HepG2 (cell line): ENCODE data around the gene COX7A2L. TPM values are rescaled to one million over a fixed set of nuclear protein-coding genes. Genes with fewer than 3 reads are reported as not detected.

Source experiments
- AGO1 ChIP-seq: fragments of 200-400 bp; formaldehyde crosslinking; IDR thresholded peaks from 2 replicates; pipeline ENCODE4 v1.6.1; 2017; ENCODE audit warnings: mild to moderate bottlenecking, low read depth, low read length, moderate library complexity; ENCODE audit not compliant: poor library complexity, severe bottlenecking
- ASH2L ChIP-seq: fragments of 300-600, 200-600 bp; sonication (generic); IDR thresholded peaks from 2 replicates; pipeline ENCODE4 v1.7.0; 2017; ENCODE audit warnings: low read depth, mild to moderate bottlenecking, moderate library complexity, mixed read lengths, low read length; ENCODE audit not compliant: insufficient read length
- GPN1 ChIP-seq: sonication (generic); formaldehyde crosslinking; IDR thresholded peaks from 2 replicates; pipeline ENCODE4 v1.5.1; 2020; ENCODE audit warnings: missing genetic modification reagents, borderline replicate concordance
- GRHL1 ChIP-seq: sonication (generic); formaldehyde crosslinking; conservative IDR thresholded peaks from 2 replicates; pipeline ENCODE4 v1.8.0; 2022; ENCODE audit warnings: missing genetic modification reagents
- HDAC6 ChIP-seq: fragments of 200-600 bp; sonication (generic); IDR thresholded peaks from 2 replicates; pipeline ENCODE4 v1.7.0; 2017; ENCODE audit warnings: mild to moderate bottlenecking, antibody characterized with exemption, low read length, low read depth
- HMG20B ChIP-seq: conservative IDR thresholded peaks from 2 replicates; pipeline ENCODE4 v1.6.1; 2016; ENCODE audit warnings: missing genetic modification reagents, missing compliant biosample characterization
- HNRNPK ChIP-seq: fragments of 200-400 bp; formaldehyde crosslinking; IDR thresholded peaks from 2 replicates; pipeline ENCODE4 v1.6.1; 2018; ENCODE audit warnings: low read length, low read depth, moderate library complexity, mild to moderate bottlenecking; ENCODE audit not compliant: poor library complexity, severe bottlenecking
- MEIS2 ChIP-seq: sonication (generic); formaldehyde crosslinking; IDR thresholded peaks from 2 replicates; pipeline ENCODE4 v1.9.0; 2021; ENCODE audit warnings: mild to moderate bottlenecking, missing genetic modification reagents
- MYPOP ChIP-seq: sonication (generic); formaldehyde crosslinking; IDR thresholded peaks from 2 replicates; pipeline ENCODE4 v1.8.1; 2023; ENCODE audit warnings: mild to moderate bottlenecking, moderate library complexity, missing genetic modification reagents
- REXO4 ChIP-seq: sonication (generic); formaldehyde crosslinking; IDR thresholded peaks from 2 replicates; pipeline ENCODE4 v1.8.0; 2022; ENCODE audit warnings: missing genetic modification reagents, mild to moderate bottlenecking, borderline replicate concordance
- STAT6 ChIP-seq: sonication (generic); formaldehyde crosslinking; IDR thresholded peaks from 2 replicates; pipeline ENCODE4 v1.4.0; 2020; ENCODE audit warnings: missing genetic modification reagents, mild to moderate bottlenecking, borderline replicate concordance
- U2AF1 ChIP-seq: fragments of 200-400 bp; formaldehyde crosslinking; optimal IDR thresholded peaks from 2 replicates; pipeline ENCODE3; 2017; ENCODE audit warnings: mild to moderate bottlenecking, low read depth, low read length
- ZBTB33 ChIP-seq: sonication (generic); formaldehyde crosslinking; IDR thresholded peaks from 2 replicates; pipeline ENCODE4 v1.4.0; 2020; ENCODE audit warnings: missing genetic modification reagents
- ZFP36L1 ChIP-seq: sonication (generic); formaldehyde crosslinking; IDR thresholded peaks from 2 replicates; pipeline ENCODE4 v1.8.0; 2022; ENCODE audit warnings: mild to moderate bottlenecking, missing genetic modification reagents, moderate library complexity
- ZNF253 ChIP-seq: sonication (generic); formaldehyde crosslinking; IDR thresholded peaks from 2 replicates; pipeline ENCODE4 v1.8.0; 2022; ENCODE audit warnings: mild to moderate bottlenecking, missing genetic modification reagents, borderline replicate concordance
- ZNF468 ChIP-seq: sonication (generic); formaldehyde crosslinking; IDR thresholded peaks from 2 replicates; pipeline ENCODE4 v1.8.0; 2022; ENCODE audit warnings: mild to moderate bottlenecking, moderate library complexity, missing genetic modification reagents
- ZNF552 ChIP-seq: sonication (generic); formaldehyde crosslinking; IDR thresholded peaks from 2 replicates; pipeline ENCODE4 v1.9.0; 2022; ENCODE audit warnings: missing genetic modification reagents, mild to moderate bottlenecking, borderline replicate concordance
- ZNF605 ChIP-seq: sonication (generic); formaldehyde crosslinking; IDR thresholded peaks from 2 replicates; pipeline ENCODE4 v1.8.0; 2022; ENCODE audit warnings: mild to moderate bottlenecking, missing genetic modification reagents
- ZSCAN31 ChIP-seq: sonication (generic); formaldehyde crosslinking; IDR thresholded peaks from 2 replicates; pipeline ENCODE4 v1.5.0; 2020; ENCODE audit warnings: low read depth, mild to moderate bottlenecking, missing genetic modification reagents
- polyA plus RNA-seq, 8 experiments: library from polyadenylated mRNA; depleted of rRNA in 3 of 8; stranded (reverse) in 7 of 8; unstranded in 1 of 8; fragments of >200 nt; fragmentation: Illumina TruSeq in 4 of 8; extraction: Trizol in 4 of 8; gene quantifications; 2 replicates each; pipeline versions ENCODE4 v1.2.1 to v1.2.3, GENCODE V29; 2011 to 2016; ENCODE audit warnings: low read depth in 4 of 8, missing spikeins in 1 of 8, mixed read lengths in 1 of 8; ENCODE audit not compliant: insufficient read depth in 1 of 8
- total RNA-seq, 5 experiments: library from RNA; depleted of rRNA; stranded (reverse); fragments of >200 nt; fragmentation: Illumina TruSeq; extraction: Trizol; gene quantifications; 2 replicates each; pipeline ENCODE4 v1.2.3, GENCODE V29; 2016; ENCODE audit warnings: low read depth in 1 of 5

Gene COX7A2L
- total and polyA plus RNA-seq, 2 of the 13 experiments (the other 11 are each of a cell fraction or from before 2014, with no cell fraction given) = 155 to 201 TPM

GRCh38 chr2:42360890-42361727, at the start of gene COX7A2L (continued):
- TF ChIP-seq HNRNPK = no peak
- TF ChIP-seq HMG20B = 0 out of 2 replicates have a peak, but pooled peaks have one; percentile 14
- 0 out of 2 replicates have a peak, but pooled peaks have one; percentile 4 for TF ChIP-seq ZBTB33 (CRISPR knock-in tag)
- peak; percentile 69 for TF ChIP-seq MEIS2
- TF ChIP-seq REXO4 = no peak
- peak; percentile 80 for TF ChIP-seq ZNF605 (CRISPR knock-in tag)
- TF ChIP-seq ZSCAN31 = peak; percentile 70; the same call in 1 of the 2 replicates
- TF ChIP-seq AGO1 = peak; percentile 70
- no peak for TF ChIP-seq ZNF468 (CRISPR knock-in tag)
- peak; percentile 90; the same call in 1 of the 2 replicates for TF ChIP-seq HDAC6
- TF ChIP-seq GPN1 = no peak
- no peak for TF ChIP-seq GRHL1 (CRISPR knock-in tag)
- TF ChIP-seq ZFP36L1 (CRISPR knock-in tag) = peak; percentile 83; the same call in 1 of the 2 replicates
- peak; percentile 67; the same call in 1 of the 2 replicates for TF ChIP-seq ZNF552 (CRISPR knock-in tag)
- TF ChIP-seq STAT6 (CRISPR knock-in tag) = peak; percentile 55; the same call in 1 of the 2 replicates
- peak; percentile 93; the same call in 1 of the 2 replicates for TF ChIP-seq ZNF253 (CRISPR knock-in tag)
- TF ChIP-seq ASH2L = peak; percentile 98
- TF ChIP-seq U2AF1 = no peak
- TF ChIP-seq MYPOP (CRISPR knock-in tag) = peak; percentile 81; the same call in 1 of the 2 replicates
